ENCODE results near the gene MYZAP. TPM values are rescaled to one million over a fixed set of nuclear protein-coding genes. Genes with fewer than 3 reads are reported as not detected.

MYZAP gene
- polyA plus RNA-seq, 1 of the 3 experiments (the other 2 are of a cell fraction) = 0.07 TPM

GRCh38 chr15:57578288-57578900, 13.3 kb upstream of the MYZAP start:
- CTCF ChIA-PET = interaction anchor here (1.0 to 1.9 kb wide), 2 partner anchors 17 to 237 kb away, joined by 3 to 4 read pairs; no protein-coding TSS in a partner anchor
- no peak for DNase-seq
- no peaks in the 10 kb centered on the region for H3F3A ChIP-seq (replicated peaks; ENCODE audit: insufficient read depth)
- H3K9me3 ChIP-seq = no peaks in the 10 kb centered on the region
- no peaks in the 10 kb centered on the region for H4K20me1 ChIP-seq (ENCODE audit: insufficient read depth)
- no peak for TF ChIP-seq ZBTB33 (IDR thresholded peaks at IDR 0.05; ENCODE audit: borderline replicate concordance, low read depth)
- no peak for TF ChIP-seq NFIC (IDR thresholded peaks at IDR 0.05; ENCODE audit: borderline replicate concordance)
- no peak for TF ChIP-seq FOSL2 (IDR thresholded peaks at IDR 0.05; ENCODE audit: borderline replicate concordance, low read depth)
- TF ChIP-seq YY1 (IDR thresholded peaks at IDR 0.05; ENCODE audit: low read depth) = no peak
- TF ChIP-seq USF2 (IDR thresholded peaks at IDR 0.05; ENCODE audit: borderline replicate concordance, low read depth, low read length) = no peak
- no peak for TF ChIP-seq TAF1 (IDR thresholded peaks at IDR 0.05; ENCODE audit: borderline replicate concordance, low read depth, low read length)
- TF ChIP-seq EP300 (IDR thresholded peaks at IDR 0.05; ENCODE audit: borderline replicate concordance in 1 of 2, low read depth in 1 of 2, low read length in 1 of 2) = no peak
- no peak for TF ChIP-seq FOXJ3 (CRISPR knock-in tag; IDR thresholded peaks at IDR 0.05)
- no peak for TF ChIP-seq CTCF (IDR thresholded peaks at IDR 0.05)
- no peak for TF ChIP-seq MEF2A (IDR thresholded peaks at IDR 0.05; ENCODE audit: borderline replicate concordance, low read depth)
- no peak for TF ChIP-seq RFX5 (IDR thresholded peaks at IDR 0.05; ENCODE audit: low read length)
- no peak for TF ChIP-seq REST (IDR thresholded peaks at IDR 0.05; ENCODE audit: low read depth, low read length)
- TF ChIP-seq TCF12 (IDR thresholded peaks at IDR 0.05) = no peak
- TF ChIP-seq GATA2 (CRISPR knock-in tag; IDR thresholded peaks at IDR 0.05) = no peak
- no peak overlapping the region for H3K4me2 ChIP-seq
- H3K27ac ChIP-seq (ENCODE audit: low read depth in 2 of 2, low read length in 1 of 2) = no peak overlapping the region
- peaks cover 0 to 9% of the 10 kb centered on the region in 2 experiments; a peak in 1 of 4 replicates for H3K4me1 ChIP-seq (ENCODE audit: control insufficient read depth in 1 of 2, insufficient read depth in 2 of 2, low read depth in 1 of 2, low read length in 1 of 2)
- no peaks in the 10 kb centered on the region for H3K27me3 ChIP-seq (ENCODE audit: insufficient read depth)
- H3K79me2 ChIP-seq (ENCODE audit: insufficient read depth) = no peaks in the 10 kb centered on the region
- POLR2A ChIA-PET = no interaction called here
- H3K9me2 ChIP-seq = no peaks in the 10 kb centered on the region
- H3K9ac ChIP-seq = no peak overlapping the region
- no peak overlapping the region for H2AFZ ChIP-seq (ENCODE audit: low read depth)
- WGBS (ENCODE audit: low lambda C conversion rate) = 43% methylated on average over 6 of the region's 6 CpGs
- no peak overlapping the region for H3K4me3 ChIP-seq (ENCODE audit: low read depth in 2 of 2, low read length in 1 of 2)
- H3K36me3 ChIP-seq (replicated peaks in 1 of 2; ENCODE audit: control insufficient read depth in 1 of 2, insufficient read depth in 2 of 2, low read length in 1 of 2) = no peaks in the 10 kb centered on the region

All from SK-N-SH (cell line).